IgD-negative memory B cell (primary cell): ENCODE results near the gene CSTF1. TPM values are rescaled to one million over a fixed set of nuclear protein-coding genes. Genes with fewer than 3 reads are reported as not detected.
"Not testable (repeated sequence)": the region's sequence is repeated elsewhere in the genome, so short reads cannot be mapped to it uniquely, and the experiment has no call there.

Source experiments
- H3K27ac Mint-ChIP-seq, 3 donors: one replicate each; pipeline ENCODE4 v1.8.0; 2020 to 2022; ENCODE audit warnings: mild to moderate bottlenecking in 3 of 3, mixed read lengths in 3 of 3, moderate library complexity in 1 of 3
- H3K27me3 Mint-ChIP-seq: one replicate; pipeline ENCODE4 v1.8.0; 2021; ENCODE audit warnings: mixed read lengths
- H3K36me3 Mint-ChIP-seq: one replicate; pipeline ENCODE4 v1.8.0; 2020; ENCODE audit warnings: mild to moderate bottlenecking, mixed read lengths
- H3K4me1 Mint-ChIP-seq, 3 donors: one replicate each; pipeline ENCODE4 v1.8.0; 2020 to 2022; ENCODE audit warnings: mixed read lengths in 3 of 3, mild to moderate bottlenecking in 1 of 3
- H3K4me3 Mint-ChIP-seq, 4 donors: one replicate each; pipeline ENCODE4 v1.8.0; 2020 to 2022; ENCODE audit warnings: mild to moderate bottlenecking in 4 of 4, mixed read lengths in 4 of 4, moderate library complexity in 3 of 4
- H3K9me3 Mint-ChIP-seq, 3 donors: one replicate each; pipeline ENCODE4 v1.8.0; 2020 to 2021; ENCODE audit warnings: mixed read lengths in 3 of 3, mild to moderate bottlenecking in 1 of 3
- polyA plus RNA-seq: library from polyadenylated mRNA; unstranded; fragments of 300-500 nt; fragmentation: Illumina TruSeq; gene quantifications from one replicate; pipeline ENCODE4 v1.2.3, GENCODE V29; 2021

Gene CSTF1
- polyA plus RNA-seq, 1 donor from 2014 or later, result 29.1 TPM

DNA sequence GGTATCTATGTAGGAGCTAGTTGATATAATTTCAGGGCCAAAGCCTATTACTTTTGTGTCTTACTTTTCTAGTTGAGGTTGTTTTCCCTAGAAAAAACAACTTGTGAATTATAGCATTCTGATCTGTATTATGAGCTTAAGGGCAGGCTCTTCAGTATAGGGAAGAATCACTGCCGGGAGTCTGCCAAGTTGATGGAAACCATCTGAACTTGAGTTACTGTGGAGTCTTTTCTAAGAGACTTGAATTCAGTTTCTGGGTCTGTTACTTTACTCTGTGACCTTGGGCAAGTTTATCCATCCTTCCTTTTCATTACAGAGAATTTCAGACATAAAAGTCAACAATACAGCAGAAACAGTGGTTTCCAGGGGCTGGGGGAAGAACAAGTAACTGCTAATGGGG lies 17.5 kb downstream of the CSTF1 start:
- peaks cover 8 to 13% (median 10%) of the 10 kb centered on the region in 3 donors for H3K4me1 Mint-ChIP-seq
- H3K36me3 Mint-ChIP-seq, result peaks cover 9% of the 10 kb centered on the region
- no peak overlapping the region for H3K4me3 Mint-ChIP-seq
- no peak overlapping the region for H3K27ac Mint-ChIP-seq
- H3K27me3 Mint-ChIP-seq, result no peaks in the 10 kb centered on the region
- no peaks in the 10 kb centered on the region for H3K9me3 Mint-ChIP-seq

DNA sequence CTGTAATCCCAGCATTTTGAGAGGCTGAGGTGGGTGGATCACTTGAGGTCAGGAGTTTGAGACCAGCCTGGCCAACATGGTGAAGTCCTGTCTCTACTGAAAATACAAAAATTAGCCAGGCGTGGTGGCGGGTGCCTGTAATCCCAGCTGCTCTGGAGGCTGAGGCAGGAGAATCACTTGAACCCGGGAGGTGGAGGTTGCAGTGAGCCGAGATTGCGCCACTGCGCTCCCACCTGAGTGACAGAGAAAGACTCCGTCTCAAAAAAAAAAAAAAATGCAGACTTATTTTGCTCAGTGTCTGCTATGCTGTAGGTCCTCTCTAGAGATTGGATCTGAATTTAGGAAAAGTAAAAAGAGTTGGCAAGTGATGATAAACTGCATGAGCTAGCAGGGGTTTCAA lies 18.8 kb downstream of the CSTF1 start:
- not testable (repeated sequence) for H3K27me3 Mint-ChIP-seq, H3K27ac Mint-ChIP-seq, H3K36me3 Mint-ChIP-seq, H3K4me3 Mint-ChIP-seq, H3K9me3 Mint-ChIP-seq
- peaks cover 8 to 11% (median 10%) of the 10 kb centered on the region in 3 donors for H3K4me1 Mint-ChIP-seq

DNA sequence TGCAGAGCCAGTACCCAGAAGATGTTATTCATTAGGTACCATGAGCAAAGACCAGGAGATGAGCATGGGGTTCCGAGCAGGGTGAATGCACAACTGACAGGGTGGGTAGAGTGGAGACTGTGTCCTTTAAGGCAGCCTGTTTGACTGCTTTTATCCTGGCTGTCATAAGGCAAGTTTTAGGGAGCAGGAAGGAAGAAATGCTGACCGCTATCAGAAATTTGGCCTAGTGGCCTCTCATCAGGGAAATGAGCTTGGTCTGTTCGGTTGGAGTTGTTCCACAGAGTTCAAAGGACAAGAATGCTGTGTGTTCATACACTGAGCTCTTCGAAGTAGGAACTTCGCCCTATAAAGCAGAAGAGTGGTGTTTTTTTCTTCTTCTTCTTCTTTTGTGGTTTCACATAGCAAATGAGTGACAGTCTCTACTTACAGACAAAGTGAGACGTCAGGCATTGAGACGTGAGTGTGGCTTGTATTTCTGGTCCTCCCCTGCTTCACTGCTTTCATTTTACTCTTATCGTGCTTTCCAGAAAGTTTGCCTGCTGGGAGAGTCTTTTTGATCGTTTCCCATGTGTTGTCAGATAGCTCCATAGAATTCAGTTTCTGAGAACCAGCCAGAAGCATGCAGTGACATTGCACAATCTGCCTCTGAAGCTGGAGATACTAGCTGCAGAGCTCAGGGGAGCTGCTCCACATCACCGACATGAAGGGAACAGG lies 19.5 kb downstream of the CSTF1 start, which contains the start of gene CASS4:
Gene CASS4, plus strand, starts transcription at position 502 of the 714 bp plus-strand sequence. Its CDS starts 199 bp downstream, at position 701.
- H3K27ac Mint-ChIP-seq, result peak within 1 kb of the TSS in 2 of 3 donors; percentile 41 to 63
- no peaks in the 10 kb centered on the region for H3K9me3 Mint-ChIP-seq
- H3K4me1 Mint-ChIP-seq, result peaks cover 8 to 11% (median 10%) of the 10 kb centered on the region in 3 donors
- H3K36me3 Mint-ChIP-seq, result peaks cover 3% of the 10 kb centered on the region
- H3K27me3 Mint-ChIP-seq, result no peaks in the 10 kb centered on the region
- peak within 1 kb of the TSS in 3 of 4 donors; percentile 30 to 54 (median 48) for H3K4me3 Mint-ChIP-seq

DNA sequence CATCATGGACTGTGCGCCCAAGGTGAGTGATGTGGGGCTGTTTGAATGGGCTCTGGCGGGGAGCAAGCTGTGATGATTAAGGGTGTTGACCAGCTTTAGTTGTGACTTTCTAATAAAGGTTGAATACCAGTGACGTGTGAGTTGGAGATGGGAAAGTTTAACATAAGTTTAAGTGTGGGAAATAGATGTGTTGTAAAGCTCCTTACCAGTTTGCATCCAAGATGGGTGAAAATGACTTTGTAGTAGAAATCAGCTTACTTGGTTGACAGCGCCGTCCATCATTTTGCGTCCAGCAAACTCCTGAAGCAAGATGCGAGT lies 20.0 kb downstream of the CSTF1 start:
- Mint-ChIP-seq H3K36me3 (peaks cover 3% of the 10 kb centered on the region), H3K4me3 (peak overlapping the region in 3 of 4 donors; percentile 30 to 54 (median 48)), H3K27me3 (no peaks in the 10 kb centered on the region), H3K4me1 (peaks cover 8 to 11% (median 10%) of the 10 kb centered on the region in 3 donors), H3K9me3 (no peaks in the 10 kb centered on the region), H3K27ac (peak overlapping the region in 2 of 3 donors; percentile 41 to 63)

DNA sequence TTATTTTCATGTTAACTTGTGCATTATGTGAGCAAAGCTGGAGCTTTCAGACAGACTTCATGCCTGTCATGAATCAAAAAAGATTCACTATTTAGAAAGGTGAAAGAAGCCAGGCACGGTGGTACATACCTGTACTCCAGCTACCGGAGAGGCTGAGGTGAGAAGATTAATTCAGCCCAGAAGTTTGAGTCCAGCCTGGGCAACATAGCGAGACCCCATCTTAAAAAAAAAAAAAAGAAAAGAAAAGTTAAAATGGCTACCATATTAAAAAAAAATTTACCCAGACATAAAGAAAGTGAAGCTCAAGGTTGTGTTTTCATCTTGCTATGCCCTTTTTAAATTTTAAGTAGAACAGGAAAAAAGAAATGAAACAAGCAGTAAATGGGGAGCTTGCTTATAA lies 20.5 kb downstream of the CSTF1 start:
- Mint-ChIP-seq H3K4me1 (peaks cover 8 to 11% (median 10%) of the 10 kb centered on the region in 3 donors), H3K27me3 (no peaks in the 10 kb centered on the region), H3K27ac (peak overlapping the region in 1 of 3 donors; percentile 41), H3K4me3 (peak overlapping the region in 2 of 4 donors; percentile 54 to 62), H3K36me3 (peaks cover 4% of the 10 kb centered on the region), H3K9me3 (no peaks in the 10 kb centered on the region)

DNA sequence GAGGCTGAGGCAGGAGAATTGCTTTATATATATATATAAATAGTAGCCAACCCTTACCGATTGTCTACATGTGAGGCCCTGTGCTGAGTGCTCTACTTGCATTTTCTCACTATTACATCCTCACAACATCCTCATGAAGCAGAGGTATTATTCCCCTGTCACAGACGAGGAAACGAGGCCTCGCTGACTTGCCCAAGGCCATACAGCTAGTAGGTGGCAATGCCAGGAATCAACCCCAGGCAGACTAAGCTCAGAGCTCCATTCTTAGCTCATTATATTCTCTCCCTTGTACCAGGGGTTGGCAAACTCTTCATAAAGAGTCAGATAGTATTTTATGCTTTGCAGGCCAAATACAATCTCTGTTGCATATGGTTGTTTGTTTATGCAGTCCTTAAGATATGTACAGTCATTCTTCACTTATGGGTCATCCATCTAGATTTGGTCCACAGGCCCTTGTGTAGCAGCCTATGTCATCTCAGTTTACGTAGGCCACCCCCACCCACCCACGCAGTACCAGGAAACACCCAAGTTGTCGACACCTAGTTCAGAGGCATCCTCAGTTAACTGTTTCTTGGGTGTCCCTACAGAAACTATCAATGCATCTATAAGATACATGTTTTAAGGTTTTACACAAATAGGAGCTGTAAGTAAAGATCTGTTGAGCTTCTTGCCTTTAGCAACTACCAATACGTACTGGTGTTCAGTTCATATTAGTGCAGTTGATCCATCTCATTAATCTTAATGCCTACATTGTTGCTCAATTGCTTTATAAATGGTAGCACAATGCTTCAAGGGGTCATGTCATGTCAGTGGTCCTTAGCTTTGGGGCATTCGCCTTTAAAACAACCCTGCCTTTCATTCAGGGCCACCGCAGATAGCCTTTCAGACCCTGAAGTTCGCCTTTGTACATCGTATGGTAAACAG lies 22.7 kb downstream of the CSTF1 start:
- H3K27me3 Mint-ChIP-seq, result no peaks in the 10 kb centered on the region
- H3K4me1 Mint-ChIP-seq, result peaks cover 8 to 11% (median 10%) of the 10 kb centered on the region in 3 donors

DNA sequence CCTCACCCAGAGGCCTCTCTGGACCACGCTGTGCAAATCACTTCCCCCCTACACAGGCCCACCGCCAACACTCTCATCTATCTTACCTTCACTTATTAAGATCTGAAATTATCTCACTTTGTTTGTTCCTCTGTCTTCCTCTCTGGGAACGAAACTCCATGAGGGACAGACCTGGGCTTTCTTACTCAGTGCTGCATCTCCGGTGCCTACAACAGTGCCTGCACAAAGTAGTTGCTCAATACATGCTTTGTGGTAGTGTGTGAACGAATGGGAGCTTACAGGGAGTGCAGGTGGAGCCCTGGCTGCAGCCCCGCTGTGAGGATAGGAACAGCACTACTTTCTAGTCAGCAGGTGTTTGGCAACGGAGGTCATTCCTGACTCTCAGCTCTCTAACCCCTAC lies 25.0 kb downstream of the CSTF1 start:
- Mint-ChIP-seq H3K27ac (peak overlapping the region in 1 of 3 donors; percentile 49), H3K4me1 (peaks cover 0 to 4% (median under 1%) of the 10 kb centered on the region in 3 donors), H3K9me3 (no peaks in the 10 kb centered on the region), H3K4me3 (no peak overlapping the region), H3K27me3 (no peaks in the 10 kb centered on the region), H3K36me3 (peaks cover 4% of the 10 kb centered on the region)

More for the DNA sequence above, 22.7 kb downstream of the CSTF1 start:
- H3K9me3 Mint-ChIP-seq, result no peaks in the 10 kb centered on the region
- H3K36me3 Mint-ChIP-seq, result peaks cover 4% of the 10 kb centered on the region
- H3K4me3 Mint-ChIP-seq, result no peak overlapping the region
- H3K27ac Mint-ChIP-seq, result no peak overlapping the region

DNA sequence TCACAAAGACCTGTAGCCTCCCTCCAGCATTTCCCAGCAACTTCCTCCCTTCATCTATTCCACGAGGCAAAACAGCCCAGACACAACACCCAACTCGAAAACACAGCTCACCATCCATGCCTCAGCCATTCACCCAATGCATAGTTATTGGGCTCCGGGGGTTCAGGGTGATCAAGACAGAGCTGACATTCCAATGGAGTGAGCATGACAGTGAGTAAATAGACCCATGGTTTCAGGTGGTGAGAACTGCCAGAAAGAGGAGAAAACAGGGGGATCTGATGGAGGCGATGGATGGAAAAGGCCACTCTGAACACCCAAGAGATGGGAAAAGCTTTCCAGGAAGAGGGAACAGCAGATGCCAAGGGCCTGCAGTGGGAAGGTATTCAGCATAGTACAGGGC lies 25.5 kb downstream of the CSTF1 start:
- no peaks in the 10 kb centered on the region for H3K27me3 Mint-ChIP-seq
- peak overlapping the region in 1 of 3 donors; percentile 49 for H3K27ac Mint-ChIP-seq
- peaks cover 4% of the 10 kb centered on the region for H3K36me3 Mint-ChIP-seq
- H3K4me1 Mint-ChIP-seq, result peaks cover 0 to under 1% (median 0%) of the 10 kb centered on the region in 3 donors
- H3K9me3 Mint-ChIP-seq, result no peaks in the 10 kb centered on the region
- H3K4me3 Mint-ChIP-seq, result peak overlapping the region in 1 of 4 donors; percentile 56

DNA sequence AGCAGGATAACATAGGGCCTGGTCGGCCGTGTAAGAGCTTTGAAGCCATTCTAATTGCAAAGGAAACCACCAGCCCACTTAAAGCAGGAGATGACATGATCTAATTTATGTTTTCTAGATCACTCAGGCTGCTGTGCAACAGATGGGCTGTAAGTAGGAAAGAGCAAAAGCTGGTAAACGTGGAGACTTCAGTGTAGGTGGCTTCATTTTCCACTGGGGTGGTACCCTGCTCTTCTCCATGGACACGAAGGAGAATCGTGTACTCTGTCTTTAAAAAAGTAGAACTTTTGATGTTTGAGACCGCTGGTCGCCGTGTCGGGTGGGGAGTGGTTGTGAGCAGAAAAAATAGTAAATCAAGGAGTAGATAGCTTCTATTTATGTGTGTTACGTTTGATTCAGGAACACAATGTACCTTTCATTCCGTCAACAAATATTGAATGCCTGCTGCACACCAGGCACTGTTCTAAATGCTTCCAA lies 26.0 kb downstream of the CSTF1 start:
- peaks cover 4% of the 10 kb centered on the region for H3K36me3 Mint-ChIP-seq
- no peaks in the 10 kb centered on the region for H3K9me3 Mint-ChIP-seq
- no peaks in the 10 kb centered on the region for H3K4me1 Mint-ChIP-seq
- no peak overlapping the region for H3K27ac Mint-ChIP-seq
- H3K4me3 Mint-ChIP-seq, result no peak overlapping the region
- H3K27me3 Mint-ChIP-seq, result no peaks in the 10 kb centered on the region

DNA sequence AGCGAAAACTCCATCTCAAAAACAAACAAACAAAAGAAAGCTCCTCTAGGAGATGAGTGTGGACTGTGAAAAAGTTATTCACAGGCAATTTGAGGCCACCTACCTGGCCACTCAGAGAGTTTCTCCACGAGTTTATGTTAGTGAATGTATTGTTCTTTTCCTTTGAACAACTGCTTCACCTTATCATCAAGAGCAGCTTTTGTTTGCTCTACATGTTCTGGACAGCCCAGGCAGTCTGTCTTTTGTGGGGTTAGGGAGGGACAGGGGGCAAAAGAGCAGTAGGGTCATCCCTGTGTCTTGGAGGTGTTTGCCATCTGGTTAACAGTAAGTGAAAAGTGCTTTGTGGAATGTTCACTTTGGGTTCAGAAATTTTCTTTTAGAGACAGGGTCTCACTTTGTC lies 27.6 kb downstream of the CSTF1 start:
- H3K4me3 Mint-ChIP-seq, result no peak overlapping the region
- no peaks in the 10 kb centered on the region for H3K4me1 Mint-ChIP-seq
- H3K9me3 Mint-ChIP-seq, result no peaks in the 10 kb centered on the region
- H3K36me3 Mint-ChIP-seq, result peaks cover 4% of the 10 kb centered on the region
- H3K27ac Mint-ChIP-seq, result no peak overlapping the region
- H3K27me3 Mint-ChIP-seq, result no peaks in the 10 kb centered on the region

DNA sequence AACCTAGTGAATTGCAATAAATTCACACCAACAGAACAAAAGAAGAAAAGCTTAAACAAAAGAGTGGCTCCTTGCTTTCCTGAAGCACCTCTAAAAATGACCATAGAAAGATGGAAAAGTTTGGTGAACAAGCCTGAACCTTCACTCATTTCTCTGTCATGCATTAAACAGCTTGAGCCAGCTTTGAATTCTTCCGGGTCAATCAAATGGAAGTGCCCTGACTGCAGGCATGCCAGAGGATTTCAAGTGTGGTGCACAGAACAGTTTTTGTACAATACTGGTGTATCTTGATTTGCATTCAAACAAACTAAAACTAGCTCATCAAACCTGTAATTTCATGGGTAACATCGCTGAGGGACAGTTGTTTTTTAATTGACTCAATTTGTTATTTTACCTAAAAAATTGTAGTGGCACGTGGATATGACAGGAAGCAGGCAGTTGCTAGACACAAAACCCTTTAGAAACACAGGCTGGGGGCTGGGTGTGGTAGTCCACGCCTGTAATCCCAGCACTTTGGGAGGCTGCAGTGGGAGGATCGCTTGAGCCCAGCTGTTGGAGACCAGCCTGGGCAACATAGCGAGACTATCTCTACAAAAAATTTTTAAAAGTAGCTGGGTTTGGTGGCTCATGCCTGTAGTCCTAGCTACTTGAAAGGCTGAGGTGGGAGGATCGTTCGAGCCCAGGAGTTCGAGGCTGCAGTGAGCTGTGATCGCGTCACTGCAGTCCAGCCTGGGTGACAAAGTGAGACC lies 28.7 kb downstream of the CSTF1 start:
- Mint-ChIP-seq H3K36me3 (peaks cover 4% of the 10 kb centered on the region), H3K27me3 (no peaks in the 10 kb centered on the region), H3K4me1 (no peaks in the 10 kb centered on the region), H3K27ac (peak overlapping the region in 1 of 3 donors; percentile 4), H3K9me3 (no peaks in the 10 kb centered on the region), H3K4me3 (no peak overlapping the region)

DNA sequence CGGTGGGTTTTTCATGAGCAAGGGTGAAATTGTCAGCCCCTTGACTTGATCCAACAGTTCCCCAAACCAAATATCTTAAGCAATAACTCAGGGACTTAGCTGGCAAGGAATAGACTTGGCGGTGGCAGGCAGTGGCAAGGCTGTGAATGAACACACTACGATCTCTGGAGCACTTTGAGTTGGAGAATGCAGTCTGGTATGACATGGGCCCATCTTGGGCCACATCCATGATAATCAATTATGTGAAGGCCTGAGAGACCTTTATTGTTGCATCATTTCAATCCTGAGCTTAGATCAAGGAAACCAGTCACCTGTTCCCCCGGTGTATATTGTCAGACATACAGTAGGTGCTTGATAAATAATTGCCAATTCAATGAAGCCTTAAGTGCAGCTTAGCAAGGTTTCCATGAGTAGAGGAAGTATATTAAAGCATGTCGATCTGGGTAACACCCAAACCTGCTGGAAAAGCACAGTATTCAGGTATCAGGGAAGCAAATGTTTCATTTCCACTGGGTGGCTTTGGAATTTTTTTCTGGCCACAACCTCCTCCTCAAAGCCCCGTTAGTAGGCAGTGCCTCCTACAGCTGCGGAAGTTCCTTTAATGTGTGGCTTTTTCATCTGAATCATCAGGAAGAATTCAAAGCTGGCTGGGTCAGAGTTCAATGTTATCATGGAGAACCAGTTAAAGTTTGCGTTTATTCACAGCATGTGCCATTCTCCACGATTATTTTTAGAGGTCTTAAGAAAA lies 29.8 kb downstream of the CSTF1 start:
- Mint-ChIP-seq H3K4me3 (no peak overlapping the region), H3K27ac (peak overlapping the region in 1 of 3 donors; percentile 1), H3K9me3 (no peaks in the 10 kb centered on the region), H3K27me3 (no peaks in the 10 kb centered on the region), H3K36me3 (peaks cover 3% of the 10 kb centered on the region), H3K4me1 (no peaks in the 10 kb centered on the region)

DNA sequence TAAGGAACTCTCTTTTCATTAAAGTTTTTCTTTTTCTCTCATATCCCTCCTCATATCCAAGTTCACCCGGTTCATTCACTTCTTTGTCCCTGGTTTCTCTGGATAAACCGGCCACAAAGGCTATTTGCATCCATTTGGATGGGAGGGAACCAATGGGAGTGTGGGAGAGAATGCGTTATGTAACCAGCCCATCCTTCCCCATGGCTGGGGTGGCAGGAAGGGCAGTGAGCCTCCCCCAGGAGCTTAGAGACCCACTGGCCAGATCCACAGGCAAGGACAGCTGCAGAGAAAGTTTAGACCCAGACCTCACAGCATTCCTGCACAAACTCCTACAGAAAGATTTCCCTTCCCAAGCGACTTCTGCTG lies 30.4 kb downstream of the CSTF1 start:
- no peaks in the 10 kb centered on the region for H3K9me3 Mint-ChIP-seq
- no peak overlapping the region for H3K27ac Mint-ChIP-seq
- peaks cover 0 to under 1% (median 0%) of the 10 kb centered on the region in 3 donors for H3K4me1 Mint-ChIP-seq
- H3K4me3 Mint-ChIP-seq, result no peak overlapping the region
- no peaks in the 10 kb centered on the region for H3K27me3 Mint-ChIP-seq
- no peaks in the 10 kb centered on the region for H3K36me3 Mint-ChIP-seq

DNA sequence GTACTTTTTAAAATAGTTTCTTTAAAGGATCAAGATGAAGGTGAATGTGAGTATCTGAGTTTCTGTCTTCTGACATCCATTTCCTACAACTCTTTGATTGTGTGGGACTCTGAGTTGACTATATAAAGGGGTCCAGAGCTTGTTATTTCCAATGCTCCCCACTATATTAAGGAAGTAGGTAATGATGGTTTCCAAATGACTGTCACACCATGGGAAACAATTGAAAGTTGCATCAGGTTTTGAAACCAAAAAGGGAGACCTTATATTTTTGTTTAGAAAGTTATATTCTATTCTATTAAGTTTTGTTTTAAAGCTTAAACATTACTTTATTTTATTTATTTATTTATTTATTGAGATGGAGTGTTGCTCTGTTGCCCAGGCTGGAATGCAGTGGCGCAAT lies 30.8 kb downstream of the CSTF1 start:
- H3K27ac Mint-ChIP-seq, result no peak overlapping the region
- H3K4me1 Mint-ChIP-seq, result peaks cover 0 to 5% (median 0%) of the 10 kb centered on the region in 3 donors
- H3K36me3 Mint-ChIP-seq, result no peaks in the 10 kb centered on the region
- no peaks in the 10 kb centered on the region for H3K9me3 Mint-ChIP-seq
- H3K27me3 Mint-ChIP-seq, result no peaks in the 10 kb centered on the region
- H3K4me3 Mint-ChIP-seq, result no peak overlapping the region
